ENCODE results near the gene KRTAP29-1.

DNA sequence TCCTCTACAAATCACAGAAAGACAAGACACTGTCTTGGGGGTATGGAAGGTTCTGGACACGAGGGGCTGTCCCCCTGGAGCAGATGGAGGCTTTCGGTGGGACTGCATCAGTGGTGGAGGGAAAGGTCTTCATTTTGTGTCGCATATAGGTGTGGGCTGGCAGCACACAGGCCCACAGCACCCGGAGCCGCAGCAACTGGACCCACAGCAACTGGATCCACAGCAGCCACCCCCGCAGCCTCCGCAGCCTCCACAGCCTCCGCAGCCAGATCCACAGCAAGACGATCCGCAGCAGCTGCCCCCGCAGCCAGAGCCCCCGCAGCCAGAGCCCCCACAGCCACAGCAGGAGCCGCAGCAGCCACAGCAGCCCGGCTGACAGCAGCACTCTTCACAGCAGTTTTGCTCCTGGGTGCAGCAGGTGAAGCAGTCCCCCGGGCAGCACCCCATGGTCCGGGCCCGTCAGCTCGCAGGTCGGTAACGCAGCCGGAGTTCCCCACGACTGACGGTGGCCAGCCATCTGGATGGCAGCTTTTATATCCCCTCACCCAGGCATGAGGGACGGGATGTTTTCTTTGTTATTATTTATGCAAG lies 12.6 kb upstream of the KRTAP29-1 start, which contains the start of gene KRTAP17-1:
- TF ChIP-seq, protein P1, sequence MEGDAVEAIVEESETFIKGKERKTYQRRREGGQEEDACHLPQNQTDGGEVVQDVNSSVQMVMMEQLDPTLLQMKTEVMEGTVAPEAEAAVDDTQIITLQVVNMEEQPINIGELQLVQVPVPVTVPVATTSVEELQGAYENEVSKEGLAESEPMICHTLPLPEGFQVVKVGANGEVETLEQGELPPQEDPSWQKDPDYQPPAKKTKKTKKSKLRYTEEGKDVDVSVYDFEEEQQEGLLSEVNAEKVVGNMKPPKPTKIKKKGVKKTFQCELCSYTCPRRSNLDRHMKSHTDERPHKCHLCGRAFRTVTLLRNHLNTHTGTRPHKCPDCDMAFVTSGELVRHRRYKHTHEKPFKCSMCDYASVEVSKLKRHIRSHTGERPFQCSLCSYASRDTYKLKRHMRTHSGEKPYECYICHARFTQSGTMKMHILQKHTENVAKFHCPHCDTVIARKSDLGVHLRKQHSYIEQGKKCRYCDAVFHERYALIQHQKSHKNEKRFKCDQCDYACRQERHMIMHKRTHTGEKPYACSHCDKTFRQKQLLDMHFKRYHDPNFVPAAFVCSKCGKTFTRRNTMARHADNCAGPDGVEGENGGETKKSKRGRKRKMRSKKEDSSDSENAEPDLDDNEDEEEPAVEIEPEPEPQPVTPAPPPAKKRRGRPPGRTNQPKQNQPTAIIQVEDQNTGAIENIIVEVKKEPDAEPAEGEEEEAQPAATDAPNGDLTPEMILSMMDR (IDR thresholded peaks at IDR 0.05), result no peak
- TF ChIP-seq POLR2A (IDR thresholded peaks at IDR 0.05), result no peak

Measured in esophagus squamous epithelium (tissue), 4 donors.